H1 (cell line): ENCODE data around the gene CDH8. TPM values are rescaled to one million over a fixed set of nuclear protein-coding genes. Genes with fewer than 3 reads are reported as not detected.

ENCODE experiments used
- CTCF ChIA-PET: fragments of 300-600 bp; sonication (Branson Sonifier 250); formaldehyde crosslinking; loops from one replicate; lab custom pipeline; 2021; ENCODE audit not compliant: partially characterized antibody; lab: Charles Lee
- POLR2A ChIA-PET: fragments of 300-600 bp; sonication (Branson Sonifier 250); formaldehyde crosslinking; loops from one replicate; lab custom pipeline; 2021; ENCODE audit warnings: inconsistent platforms; ENCODE audit not compliant: partially characterized antibody; lab: Charles Lee
- DNase-seq, 2 experiments: peaks; one replicate each; pipeline versions ENCODE4 v3.0.0 to v3.0.0-alpha.2; 2010 to 2022; ENCODE audit warnings: low spot score in 2 of 2, low read depth in 1 of 2, mixed read lengths in 1 of 2
- FAIRE-seq: peaks from 2 replicates; lab custom pipeline; 2011; peaks lifted over from hg19 to GRCh38; lab: Jason Lieb, UNC
- H2AFZ ChIP-seq: 2 replicates; pipeline ENCODE4 v1.8.1; 2012; ENCODE audit warnings: low read length, inconsistent platforms
- H2AK5ac ChIP-seq: 2 replicates; pipeline ENCODE4 v1.6.1; 2013; ENCODE audit warnings: low read depth, low read length
- H2BK120ac ChIP-seq: replicated peaks from 2 replicates; pipeline ENCODE3; 2013; ENCODE audit warnings: low read depth, low read length, inconsistent platforms
- H2BK12ac ChIP-seq: 2 replicates; pipeline ENCODE4 v1.6.1; 2013; ENCODE audit warnings: low read depth, low read length
- H2BK15ac ChIP-seq: 2 replicates; pipeline ENCODE4 v1.6.1; 2013; ENCODE audit warnings: low read length
- H2BK20ac ChIP-seq: 2 replicates; pipeline ENCODE4 v1.6.1; 2013; ENCODE audit warnings: low read length
- H2BK5ac ChIP-seq: 2 replicates; pipeline ENCODE4 v1.6.1; 2013; ENCODE audit warnings: low read depth, low read length
- H3K14ac ChIP-seq: 2 replicates; pipeline ENCODE4 v1.6.1; 2013; ENCODE audit warnings: inconsistent platforms; ENCODE audit not compliant: insufficient read length
- H3K18ac ChIP-seq: 2 replicates; pipeline ENCODE4 v1.6.1; 2013; ENCODE audit warnings: low read length; ENCODE audit errors: extremely low read depth
- H3K23ac ChIP-seq: 2 replicates; pipeline ENCODE4 v1.6.1; 2013; ENCODE audit warnings: inconsistent platforms; ENCODE audit not compliant: insufficient read length
- H3K23me2 ChIP-seq: 2 replicates; pipeline ENCODE4 v1.6.1; 2013; ENCODE audit warnings: low read depth, low read length
- H3K27ac ChIP-seq: 2 replicates; pipeline ENCODE4 v1.6.1; 2011; ENCODE audit warnings: low read depth, low read length, inconsistent platforms
- H3K27me3 ChIP-seq, 4 experiments: replicated peaks in 1 of 4; 1 replicate in 1 of 4; 2 replicates in 3 of 4; pipeline versions ENCODE4 v1.6.1 to v1.8.1; 2011 to 2013; ENCODE audit warnings: low read length in 3 of 4, mild to moderate bottlenecking in 3 of 4, inconsistent platforms in 2 of 4, mixed read lengths in 2 of 4, moderate library complexity in 1 of 4; ENCODE audit not compliant: control insufficient read depth in 3 of 4, insufficient read depth in 3 of 4; ENCODE audit errors: extremely low read depth in 1 of 4
- H3K36me3 ChIP-seq, 4 experiments: 2 replicates each; pipeline versions ENCODE4 v1.6.1 to v1.8.1; 2011 to 2013; ENCODE audit warnings: mild to moderate bottlenecking in 4 of 4, low read length in 3 of 4, moderate library complexity in 2 of 4, control low read depth in 1 of 4, inconsistent platforms in 1 of 4; ENCODE audit not compliant: insufficient read depth in 4 of 4, control insufficient read depth in 2 of 4
- H3K4ac ChIP-seq: replicated peaks from 2 replicates; pipeline ENCODE3; 2013; ENCODE audit warnings: low read length, low read depth, mixed read lengths, inconsistent platforms; ENCODE audit not compliant: insufficient read length
- H3K4me1 ChIP-seq, 4 experiments: replicated peaks in 1 of 4; 1 replicate in 1 of 4; 2 replicates in 3 of 4; pipeline versions ENCODE4 v1.6.1 to v1.8.1; 2011 to 2013; ENCODE audit warnings: low read length in 3 of 4, inconsistent platforms in 2 of 4, mixed read lengths in 1 of 4; ENCODE audit not compliant: insufficient read depth in 4 of 4, control insufficient read depth in 3 of 4
- H3K4me2 ChIP-seq, 2 experiments: 2 replicates each; pipeline versions ENCODE4 v1.6.1 to v1.8.1; 2011 to 2013; ENCODE audit warnings: low read depth in 2 of 2, low read length in 2 of 2, control low read depth in 1 of 2, inconsistent platforms in 1 of 2, mild to moderate bottlenecking in 1 of 2; ENCODE audit not compliant: insufficient read depth in 1 of 2
- H3K4me3 ChIP-seq, 4 experiments: fragments of 200-600, 300-600 bp in 1 of 4; sonication (generic), shearing (Covaris generic), sonication (Bioruptor Twin) in 1 of 4; 2 replicates each; pipeline versions ENCODE4 v1.5.1 to v1.8.1; 2011 to 2016; ENCODE audit warnings: low read length in 4 of 4, low read depth in 3 of 4, control low read depth in 2 of 4, inconsistent platforms in 2 of 4, mild to moderate bottlenecking in 2 of 4, mixed read lengths in 1 of 4, moderate library complexity in 1 of 4; ENCODE audit not compliant: insufficient read depth in 2 of 4; ENCODE audit errors: extremely low read depth in 1 of 4
- H3K56ac ChIP-seq: replicated peaks from 2 replicates; pipeline ENCODE3; 2013; ENCODE audit warnings: low read depth, mild to moderate bottlenecking, mixed read lengths, low read length, inconsistent platforms; ENCODE audit not compliant: insufficient read length
- H3K79me1 ChIP-seq: 2 replicates; pipeline ENCODE4 v1.6.1; 2013; ENCODE audit warnings: low read depth, low read length, control low read depth
- H3K79me2 ChIP-seq, 2 experiments: 2 replicates each; pipeline versions ENCODE4 v1.6.1 to v1.8.1; 2012 to 2013; ENCODE audit warnings: low read length in 2 of 2, mild to moderate bottlenecking in 2 of 2, inconsistent platforms in 1 of 2; ENCODE audit not compliant: insufficient read depth in 2 of 2, control insufficient read depth in 1 of 2
- H3K9ac ChIP-seq, 4 experiments: replicated peaks in 1 of 4; 1 replicate in 1 of 4; 2 replicates in 3 of 4; pipeline versions ENCODE4 v1.6.1 to v1.8.1; 2011 to 2013; ENCODE audit warnings: low read depth in 3 of 4, low read length in 3 of 4, control low read depth in 2 of 4, mild to moderate bottlenecking in 2 of 4, moderate library complexity in 2 of 4, inconsistent platforms in 1 of 4; ENCODE audit errors: extremely low read depth in 1 of 4
- H3K9me3 ChIP-seq, 2 experiments: 2 replicates each; pipeline versions ENCODE4 v1.6.1 to v1.8.1; 2012 to 2013; ENCODE audit warnings: mild to moderate bottlenecking in 2 of 2, moderate library complexity in 2 of 2, control low read depth in 1 of 2, inconsistent platforms in 1 of 2, low read depth in 1 of 2, low read length in 1 of 2, mixed read lengths in 1 of 2; ENCODE audit not compliant: insufficient read depth in 2 of 2
- H4K20me1 ChIP-seq, 2 experiments: replicated peaks in 1 of 2; 2 replicates each; pipeline versions ENCODE3 to v1.8.1; 2011 to 2013; ENCODE audit warnings: inconsistent platforms in 2 of 2, low read length in 2 of 2, mild to moderate bottlenecking in 1 of 2; ENCODE audit not compliant: insufficient read depth in 2 of 2, control insufficient read depth in 1 of 2
- H4K5ac ChIP-seq: 2 replicates; pipeline ENCODE4 v1.6.1; 2013; ENCODE audit warnings: low read length, low read depth, mixed read lengths, inconsistent platforms; ENCODE audit not compliant: insufficient read length
- H4K8ac ChIP-seq: 2 replicates; pipeline ENCODE4 v1.8.0; 2013; ENCODE audit warnings: mild to moderate bottlenecking, moderate library complexity, low read length, inconsistent platforms; ENCODE audit not compliant: insufficient read depth; ENCODE audit errors: extremely low read depth
- H4K91ac ChIP-seq: replicated peaks from 2 replicates; pipeline ENCODE3; 2013; ENCODE audit warnings: low read length, mixed read lengths, inconsistent platforms; ENCODE audit not compliant: insufficient read length
- CBX5 ChIP-seq: fragments of 300-800, 300-1000 bp; sonication (generic); IDR thresholded peaks from 2 replicates; pipeline ENCODE4 v1.7.1; 2016; ENCODE audit warnings: antibody characterized with exemption, low read length, low read depth
- EGR1 ChIP-seq: IDR thresholded peaks from 2 replicates; pipeline ENCODE4 v1.6.1; 2011; ENCODE audit warnings: low read depth, low read length, borderline replicate concordance
- HDAC2 ChIP-seq, 2 experiments: fragments of 300-600 bp in 1 of 2; sonication (generic) in 1 of 2; IDR thresholded peaks; 2 replicates each; pipeline ENCODE4 v1.6.1; 2011 to 2012; ENCODE audit warnings: low read depth in 2 of 2, low read length in 2 of 2, mild to moderate bottlenecking in 2 of 2, moderate library complexity in 2 of 2, borderline replicate concordance in 1 of 2, inconsistent platforms in 1 of 2
- SIRT6 ChIP-seq: IDR thresholded peaks from one replicate; pipeline ENCODE4 v1.7.1; 2012; ENCODE audit warnings: low read length, inconsistent platforms
- SIX5 ChIP-seq: IDR thresholded peaks from 2 replicates; pipeline ENCODE4 v1.6.1; 2011; ENCODE audit warnings: mild to moderate bottlenecking, low read depth, low read length
- WGBS, 2 experiments: shearing (Covaris generic) in 1 of 2; methylation state at CpG; one replicate each; pipeline versions ENCODE4 v1.1.6 to v1.1.7; 2013 to 2015; ENCODE audit warnings: low lambda C conversion rate in 2 of 2, mixed read lengths in 2 of 2, inconsistent platforms in 1 of 2, low coverage in 1 of 2, missing lambda C conversion rate in 1 of 2; ENCODE audit not compliant: insufficient replicate concordance in 2 of 2, insufficient coverage in 1 of 2, insufficient read length in 1 of 2; ENCODE audit errors: extremely low coverage in 1 of 2, missing lambda C conversion rate in 1 of 2; 5-methylcytosine and 5-hydroxymethylcytosine counted together
- polyA plus RNA-seq, 7 experiments: library from polyadenylated mRNA; depleted of rRNA in 3 of 7; stranded (reverse) in 5 of 7; unstranded in 2 of 7; fragments of >200 nt in 5 of 7; fragments of 200-250 nt in 2 of 7; gene quantifications; 1 replicate in 5 of 7; 2 replicates in 1 of 7; 4 replicates in 1 of 7; pipeline versions ENCODE4 v1.2.1 to v1.2.3, GENCODE V29; 2011 to 2013; ENCODE audit warnings: missing spikeins in 2 of 7, mixed read lengths in 2 of 7
- total RNA-seq: library from RNA; stranded (reverse); fragmentation: NEBNext Ultra II Directional; extraction: Animal tissue kit (Norgen Biotek cat#: 25700); gene quantifications from 2 replicates; pipeline ENCODE4 v1.2.1, GENCODE V29; 2021

The CDH8 gene
- total and polyA plus RNA-seq, 2 of the 8 experiments (the other 6 are each of a cell fraction or from before 2014, with no cell fraction given): 7.7 to 8.4 TPM

- Histone ChIP-seq H4K91ac (no peak overlapping the region), H2AFZ (no peak overlapping the region), H3K56ac (no peak overlapping the region), H2BK20ac (no peak overlapping the region), H3K27ac (no peak overlapping the region), H3K27me3 (no peaks in the 10 kb centered on the region), H3K4me3 (no peak overlapping the region), H3K23me2 (no peaks in the 10 kb centered on the region), H3K14ac (no peak overlapping the region), H2BK120ac (no peak overlapping the region), H4K20me1 (no peaks in the 10 kb centered on the region), H3K9me3 (no peaks in the 10 kb centered on the region), H3K18ac (no peak overlapping the region), H4K5ac (no peak overlapping the region), H2AK5ac (no peak overlapping the region), H2BK5ac (no peak overlapping the region), H3K23ac (no peak overlapping the region), H3K4ac (no peak overlapping the region), H3K4me1 (peaks cover 0 to 12% (median under 1%) of the 10 kb centered on the region in 4 experiments; a peak in 2 of 7 replicates), H3K4me2 (no peak overlapping the region), H3K36me3 (no peaks in the 10 kb centered on the region), H3K9ac (no peak overlapping the region), H3K79me2 (no peaks in the 10 kb centered on the region), H4K8ac (no peak overlapping the region), H2BK12ac (no peak overlapping the region), H3K79me1 (no peaks in the 10 kb centered on the region), H2BK15ac (no peak overlapping the region)
- TF ChIP-seq EGR1 (no peak), HDAC2 (IDR thresholded peaks at IDR 0.05; ENCODE audit: borderline replicate concordance in 1 of 2, low read depth in 2 of 2, low read length in 2 of 2) (no peak), CBX5 (no peak), SIRT6 (no peak), SIX5 (no peak)
- WGBS, 2 experiments: 81% methylated on average over 11 of the region's 11 CpGs; no CpG with 5 or more reads in 1 of the 2 experiments
- no peak for FAIRE-seq
- DNase-seq: no peak
- CTCF ChIA-PET: interaction anchor here (0.8 to 2.2 kb wide), 4 partner anchors 9 to 100 kb away, joined by 3 to 6 read pairs (median 4); no protein-coding TSS in a partner anchor
- POLR2A ChIA-PET: no interaction called here
These were observed 15.1 kb downstream of the CDH8 start for GRCh38 chr16:62021161-62021581.
